K562 (cell line): ENCODE data around the gene INHBE. TPM values are rescaled to one million over a fixed set of nuclear protein-coding genes. Genes with fewer than 3 reads are reported as not detected.
A peak's percentile ranks its signal among the peaks of the same experiment; 100 is the strongest.

Experiments used
- ARID2 ChIP-seq: fragments of 450-650 bp; IDR thresholded peaks from 2 replicates; pipeline ENCODE4 v1.6.1; 2017; ENCODE audit warnings: antibody characterized with exemption, mild to moderate bottlenecking
- DDX20 ChIP-seq: fragments of 450-650 bp; IDR thresholded peaks from 2 replicates; pipeline ENCODE4 v1.6.1; 2016; ENCODE audit warnings: missing genetic modification characterization, low read depth, mild to moderate bottlenecking, missing compliant biosample characterization, moderate library complexity
- E2F5 ChIP-seq: sonication (generic); formaldehyde crosslinking; IDR thresholded peaks from 2 replicates; pipeline ENCODE4 v1.8.0; 2022; ENCODE audit warnings: mild to moderate bottlenecking, missing genetic modification reagents
- ELK1 ChIP-seq: sonication (generic); formaldehyde crosslinking; IDR thresholded peaks from 2 replicates; pipeline ENCODE4 v1.8.1; 2022; ENCODE audit warnings: missing genetic modification reagents
- NCOR1 ChIP-seq: fragments of 450-650 bp; IDR thresholded peaks from 2 replicates; pipeline ENCODE4 v1.6.1; 2016; ENCODE audit warnings: mild to moderate bottlenecking, moderate library complexity
- PBX2 ChIP-seq, 2 experiments: IDR thresholded peaks in 1 of 2; conservative IDR thresholded peaks in 1 of 2; 2 replicates each; pipeline ENCODE4 v1.6.1; 2016; ENCODE audit warnings: low read depth in 2 of 2, mild to moderate bottlenecking in 1 of 2, missing compliant biosample characterization in 1 of 2, missing genetic modification characterization in 1 of 2, moderate library complexity in 1 of 2
- POLR2H ChIP-seq: IDR thresholded peaks from 2 replicates; pipeline ENCODE4 v1.6.1; 2016; ENCODE audit warnings: missing genetic modification characterization, low read depth, mild to moderate bottlenecking, control low read depth, missing compliant biosample characterization, moderate library complexity
- SETDB1 ChIP-seq: IDR thresholded peaks from one replicate; pipeline ENCODE4 v1.6.1; 2012; ENCODE audit warnings: low read length, control low read depth, inconsistent platforms
- TFAM ChIP-seq: fragments of 250-450 bp; sonication (Bioruptor Pico); conservative IDR thresholded peaks from 2 replicates; pipeline ENCODE4 v1.5.0; 2021; ENCODE audit warnings: mild to moderate bottlenecking, moderate library complexity
- THAP7 ChIP-seq: fragments of 250-450 bp; sonication (Bioruptor Pico); IDR thresholded peaks from 2 replicates; pipeline ENCODE4 v1.5.0; 2021
- ZNF318 ChIP-seq, 2 experiments: fragments of 450-650 bp; IDR thresholded peaks; 2 replicates each; pipeline ENCODE4 v1.6.1; 2016; ENCODE audit warnings: mild to moderate bottlenecking in 2 of 2, borderline replicate concordance in 1 of 2, low read depth in 1 of 2, moderate library complexity in 1 of 2
- ZNF57 ChIP-seq: fragments of 450-650 bp; formaldehyde crosslinking; IDR thresholded peaks from 2 replicates; pipeline ENCODE4 v1.4.0; 2020; ENCODE audit warnings: mild to moderate bottlenecking, moderate library complexity
- polyA plus RNA-seq, 8 experiments: library from polyadenylated mRNA; depleted of rRNA in 4 of 8; stranded (reverse) in 5 of 8; unstranded in 3 of 8; fragments of >200 nt; fragmentation: Nextera tagmentation in 2 of 8; fragmentation: Illumina TruSeq in 1 of 8; extraction: Ambion mirVana in 2 of 8; extraction: Trizol in 1 of 8; gene quantifications; 2 replicates each; pipeline versions ENCODE4 v1.2.1 to v1.2.3, GENCODE V29; 2011 to 2014; ENCODE audit warnings: inconsistent platforms in 1 of 8, missing spikeins in 1 of 8
- total RNA-seq, 7 experiments: library from RNA; depleted of rRNA in 6 of 7; stranded (reverse); fragments of >200 nt in 6 of 7; fragmentation: Illumina TruSeq in 2 of 7; extraction: Trizol in 2 of 7; gene quantifications; 2 replicates each; pipeline versions ENCODE4 v1.2.1 to v1.2.3, GENCODE V29; 2011 to 2021; ENCODE audit warnings: low replicate concordance in 1 of 7

The INHBE gene
- total and polyA plus RNA-seq, 9 of the 15 experiments (the other 6 are each of a cell fraction or from before 2014, with no cell fraction given) = 0.94 to 9.9 (median 7.3) TPM

- no peak for TF ChIP-seq ZNF318 (IDR thresholded peaks at IDR 0.05; ENCODE audit: borderline replicate concordance in 1 of 2, low read depth in 1 of 2)
- no peak for TF ChIP-seq E2F5 (CRISPR knock-in tag)
- no peak for TF ChIP-seq PBX2 (CRISPR knock-in tag; IDR thresholded peaks at IDR 0.05; ENCODE audit: low read depth)
- peak; percentile 59 for TF ChIP-seq PBX2 (tag; conservative IDR thresholded peaks at IDR 0.05; ENCODE audit: low read depth)
- no peak for TF ChIP-seq NCOR1
- TF ChIP-seq POLR2H (tag) = no peak
- no peak for TF ChIP-seq ZNF57
- TF ChIP-seq ARID2 = no peak
- TF ChIP-seq ELK1 = no peak
- TF ChIP-seq THAP7 (CRISPR knock-in tag) = no peak
- no peak for TF ChIP-seq SETDB1
- no peak for TF ChIP-seq DDX20
- no peak for TF ChIP-seq TFAM (CRISPR knock-in tag)
Measured at GRCh38 chr12:57418255-57418654, 36.9 kb upstream of the INHBE start (continued).
